ENCODE results near the gene LGALS9B.
"Not testable (repeated sequence)": the region's sequence is repeated elsewhere in the genome, so short reads cannot be mapped to it uniquely, and the experiment has no call there.

- TF ChIP-seq POLR2A (IDR thresholded peaks at IDR 0.05) = not testable (repeated sequence)
- TF ChIP-seq, protein P1, sequence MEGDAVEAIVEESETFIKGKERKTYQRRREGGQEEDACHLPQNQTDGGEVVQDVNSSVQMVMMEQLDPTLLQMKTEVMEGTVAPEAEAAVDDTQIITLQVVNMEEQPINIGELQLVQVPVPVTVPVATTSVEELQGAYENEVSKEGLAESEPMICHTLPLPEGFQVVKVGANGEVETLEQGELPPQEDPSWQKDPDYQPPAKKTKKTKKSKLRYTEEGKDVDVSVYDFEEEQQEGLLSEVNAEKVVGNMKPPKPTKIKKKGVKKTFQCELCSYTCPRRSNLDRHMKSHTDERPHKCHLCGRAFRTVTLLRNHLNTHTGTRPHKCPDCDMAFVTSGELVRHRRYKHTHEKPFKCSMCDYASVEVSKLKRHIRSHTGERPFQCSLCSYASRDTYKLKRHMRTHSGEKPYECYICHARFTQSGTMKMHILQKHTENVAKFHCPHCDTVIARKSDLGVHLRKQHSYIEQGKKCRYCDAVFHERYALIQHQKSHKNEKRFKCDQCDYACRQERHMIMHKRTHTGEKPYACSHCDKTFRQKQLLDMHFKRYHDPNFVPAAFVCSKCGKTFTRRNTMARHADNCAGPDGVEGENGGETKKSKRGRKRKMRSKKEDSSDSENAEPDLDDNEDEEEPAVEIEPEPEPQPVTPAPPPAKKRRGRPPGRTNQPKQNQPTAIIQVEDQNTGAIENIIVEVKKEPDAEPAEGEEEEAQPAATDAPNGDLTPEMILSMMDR (IDR thresholded peaks at IDR 0.05) = not testable (repeated sequence)
Measured at GRCh38 chr17:20484930-20485329, 17.6 kb upstream of the LGALS9B start.
